Mesangial cell (primary cell): ENCODE data around the gene ZSCAN23. TPM values are rescaled to one million over a fixed set of nuclear protein-coding genes. Genes with fewer than 3 reads are reported as not detected.

ENCODE experiments used
- total RNA-seq: library from RNA; depleted of rRNA; stranded (reverse); fragments of >200 nt; gene quantifications from 2 replicates; pipeline ENCODE4 v1.2.3, GENCODE V29; 2015

Gene ZSCAN23
- total RNA-seq = 0.65 and 7.4 TPM in 2 replicates

DNA sequence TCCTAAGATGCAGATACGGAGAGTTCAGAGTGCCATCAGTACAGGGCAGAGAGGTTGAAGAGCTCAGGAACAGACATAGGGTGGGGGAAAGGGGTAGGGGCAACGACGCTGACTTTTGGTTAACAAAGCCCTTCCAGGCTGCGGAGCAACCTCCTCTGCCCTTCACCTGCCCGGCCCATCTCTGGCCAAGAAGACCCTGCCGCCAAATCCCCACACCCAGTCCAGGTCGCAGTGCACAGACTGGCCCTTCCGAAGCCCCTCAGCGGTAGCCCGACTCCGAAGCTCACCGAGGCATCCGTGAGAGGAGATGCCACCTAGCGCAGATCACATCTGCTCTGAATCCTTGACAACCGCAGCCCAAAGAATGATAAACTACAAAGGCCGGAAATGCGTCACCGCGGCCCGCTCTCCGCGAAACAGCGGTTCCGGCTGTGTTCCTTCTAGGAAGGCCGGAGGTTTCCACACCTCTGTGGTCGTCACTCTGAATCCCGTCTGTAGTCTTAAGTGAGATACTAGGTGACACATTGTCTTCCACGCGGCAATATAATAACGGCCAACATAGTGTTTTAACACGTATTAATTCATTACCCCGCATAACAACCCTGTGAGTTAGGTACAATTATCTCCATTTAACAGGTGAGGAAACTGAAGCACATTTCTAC, at the start of gene ZSCAN23:
Gene ZSCAN23 (minus strand): TSS at position 380 of the 662 bp plus-strand sequence. CDS start 7,225 bp downstream, outside the sequence.

DNA sequence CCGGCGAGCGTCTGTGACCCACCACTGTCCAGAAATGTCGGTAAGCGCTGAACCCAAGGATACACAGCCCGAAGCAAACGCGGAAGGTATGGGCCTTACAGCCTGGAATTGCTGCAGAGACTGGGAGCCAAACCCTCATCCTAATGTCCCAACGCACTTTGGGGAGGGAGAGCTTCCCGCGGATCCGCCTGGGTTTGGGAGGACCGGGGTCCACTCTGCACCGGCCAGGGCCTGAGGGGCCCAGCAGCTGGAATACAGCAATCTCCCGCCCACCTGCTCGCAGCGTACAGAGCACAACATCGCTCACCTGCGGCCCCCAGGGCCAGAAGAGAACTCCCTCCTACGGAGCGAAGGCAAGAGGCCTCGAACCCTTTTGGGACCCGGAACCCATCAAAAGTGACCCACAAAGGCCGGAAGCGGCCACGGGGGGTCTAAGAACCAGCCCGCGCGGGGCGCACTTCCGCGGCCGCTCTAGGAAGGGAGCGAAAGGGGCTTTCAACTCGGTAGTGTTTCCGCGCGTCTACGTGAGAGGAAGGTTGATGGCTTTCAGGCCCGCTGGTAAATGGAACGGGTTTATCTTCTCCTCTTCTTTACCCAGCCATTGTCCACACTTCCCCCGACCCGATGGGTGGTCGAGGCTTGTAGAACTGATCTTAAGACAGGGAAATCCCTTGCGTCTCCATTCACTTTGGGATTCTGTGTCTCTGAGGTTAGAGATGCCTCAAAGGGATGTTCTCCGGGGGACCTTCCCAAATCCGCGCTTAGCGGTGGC, 43.8 kb downstream of the ZSCAN23 start, which contains the start of gene ZSCAN12:
Gene ZSCAN12 (minus strand): TSS at position 398 of the 772 bp plus-strand sequence. CDS start 1,342 bp downstream, outside the sequence.

Other genes with a start within 250 kb of the ZSCAN23 start
- 8.1 and 11.8 TPM in 2 replicates for gene ZSCAN9, start 218.2 kb downstream of the ZSCAN23 start, total RNA-seq
- 1.6 and 5.2 TPM in 2 replicates for gene ZKSCAN4, start 191.2 kb downstream of the ZSCAN23 start, total RNA-seq
- 0.16 and 0.63 TPM in 2 replicates for gene NKAPL, start 184.2 kb downstream of the ZSCAN23 start, total RNA-seq
- gene ZSCAN26, start 176.3 kb downstream of the ZSCAN23 start, total RNA-seq = 9.8 and 10.8 TPM in 2 replicates
- 2.5 and 4.9 TPM in 2 replicates for gene PGBD1, start 161.9 kb downstream of the ZSCAN23 start, total RNA-seq
- 2.1 and 2.9 TPM in 2 replicates for gene ZSCAN31, start 107.3 kb downstream of the ZSCAN23 start, total RNA-seq
- 2.1 and 3.2 TPM in 2 replicates for gene ZKSCAN3, start 93.5 kb downstream of the ZSCAN23 start, total RNA-seq
- gene ZSCAN12, start 43.7 kb downstream of the ZSCAN23 start, total RNA-seq = 3.3 and 3.5 TPM in 2 replicates
- not detected in 2 replicates for gene GPX6, start 72.3 kb upstream of the ZSCAN23 start, total RNA-seq
- not detected in 2 replicates for gene GPX5, start 82.4 kb upstream of the ZSCAN23 start, total RNA-seq